Renal cortex interstitium (tissue), 11 donors: ENCODE measurements around the gene CASK. TPM values are rescaled to one million over a fixed set of nuclear protein-coding genes. Genes with fewer than 3 reads are reported as not detected.
"Not testable (repeated sequence)": the region's sequence is repeated elsewhere in the genome, so short reads cannot be mapped to it uniquely, and the experiment has no call there.

Source experiments
- DNase-seq, 11 donors: peaks; one replicate each; pipeline ENCODE4 v3.0.0-alpha.2; 2013; ENCODE audit warnings: low read depth in 9 of 11, low spot score in 4 of 11; ENCODE audit errors: extremely low read depth in 1 of 11
- polyA plus RNA-seq, 3 donors: library from polyadenylated mRNA; unstranded; fragments of 120-200 nt; gene quantifications; one replicate each; pipeline ENCODE4 v1.2.1, GENCODE V29; 2013; ENCODE audit not compliant: insufficient read length in 3 of 3

CASK gene
- polyA plus RNA-seq, 3 donors = 44.7 to 52.3 (median 47.4) TPM

DNA sequence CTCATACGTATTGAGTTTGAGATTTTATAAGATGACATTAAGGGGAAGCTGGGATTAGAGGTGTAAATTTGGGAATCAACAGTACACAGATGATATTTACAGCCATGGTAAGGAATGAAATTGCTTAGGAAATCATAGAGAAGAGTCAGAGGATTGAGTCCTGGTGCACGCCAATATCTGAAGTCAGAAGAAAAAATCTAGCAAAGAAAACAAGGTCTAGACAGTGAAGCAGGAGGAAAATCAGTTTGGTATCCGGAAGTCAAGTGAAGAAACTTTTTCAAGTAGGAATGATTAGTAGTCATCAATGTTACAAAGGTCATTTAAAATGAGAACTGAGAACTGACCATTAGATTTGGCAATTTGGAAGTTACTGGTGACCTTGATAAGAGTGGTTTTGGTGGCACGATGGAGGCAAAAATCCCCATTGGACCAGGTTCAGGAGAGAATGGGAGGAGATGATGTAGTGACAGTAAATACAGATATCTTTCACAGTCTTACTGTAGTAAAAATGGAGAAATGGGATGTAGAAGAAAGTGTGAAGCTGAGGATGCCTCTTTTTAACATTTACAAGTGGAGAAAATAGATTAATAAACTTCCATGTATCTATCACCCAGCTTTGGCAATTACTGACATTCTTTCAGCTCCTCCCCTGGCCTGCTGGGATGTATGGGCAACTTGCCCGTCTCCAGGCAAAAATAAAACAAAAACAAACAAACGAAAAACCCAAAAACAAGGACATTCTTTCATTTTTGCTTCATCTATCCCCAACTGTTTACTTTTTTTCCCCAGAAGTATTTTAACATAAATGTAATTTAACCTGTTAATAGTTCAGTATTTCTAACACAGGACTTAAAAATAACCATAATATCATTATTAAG, 245.9 kb downstream of the CASK start:
- DNase-seq = no peak

DNA sequence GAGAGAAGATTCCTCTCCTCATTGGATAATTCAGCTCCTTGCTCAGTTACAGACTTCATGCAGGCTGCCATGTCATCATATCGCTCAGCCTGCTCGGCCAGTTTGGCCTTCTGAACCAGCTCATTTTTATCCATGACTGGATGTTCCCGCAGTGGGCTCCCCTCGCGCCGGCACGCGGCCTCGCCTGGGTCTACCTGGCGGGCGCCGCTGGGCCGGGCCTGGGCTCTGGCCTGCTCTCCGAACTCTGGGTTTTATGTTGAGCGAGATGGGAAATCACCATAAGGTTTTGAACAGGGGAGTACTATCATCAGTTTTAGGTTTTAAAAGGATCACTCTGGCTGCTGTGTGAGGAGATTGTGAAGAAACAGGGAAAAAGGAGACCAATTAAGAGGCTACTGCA, 247.0 kb downstream of the CASK start:
- not testable (repeated sequence) for DNase-seq

DNA sequence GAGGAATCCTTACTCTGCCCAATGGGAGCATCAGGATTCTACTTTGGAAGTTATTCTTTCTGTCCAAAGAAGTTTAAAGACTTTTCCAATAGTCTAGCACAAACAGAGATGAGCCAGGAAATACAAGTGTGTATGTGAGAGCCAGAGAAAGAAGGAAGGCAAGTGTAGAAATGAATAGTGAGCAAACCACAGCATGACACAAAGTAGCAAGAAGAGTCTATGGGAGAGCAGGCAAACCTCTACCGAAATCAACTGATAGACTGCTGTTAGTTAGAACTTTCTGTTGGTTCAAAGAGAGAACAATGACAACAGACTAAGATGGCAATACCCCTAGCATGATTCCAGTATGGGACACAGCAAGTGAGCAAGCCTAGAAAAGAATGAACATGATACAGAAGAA, 250.7 kb downstream of the CASK start:
- no peak for DNase-seq

DNA sequence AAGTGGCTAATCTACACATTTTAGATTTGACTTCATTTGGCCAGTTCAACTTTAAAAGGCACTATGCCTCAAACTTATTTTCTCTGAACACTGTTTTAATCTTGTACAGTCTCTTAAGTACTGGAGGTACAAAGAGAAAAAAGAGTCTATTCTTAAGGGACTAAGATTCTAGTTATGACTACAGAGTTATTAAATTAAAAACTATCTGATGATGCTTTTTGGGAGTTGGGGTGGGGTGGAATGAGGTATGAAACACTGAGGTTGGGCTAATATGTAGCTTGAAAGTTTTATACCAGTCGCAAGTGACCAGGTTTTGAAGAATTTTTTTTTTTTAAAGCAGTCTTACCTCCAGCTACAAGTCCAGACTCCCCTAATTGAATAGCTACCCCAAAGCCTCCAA, 252.3 kb downstream of the CASK start:
- no peak for DNase-seq

DNA sequence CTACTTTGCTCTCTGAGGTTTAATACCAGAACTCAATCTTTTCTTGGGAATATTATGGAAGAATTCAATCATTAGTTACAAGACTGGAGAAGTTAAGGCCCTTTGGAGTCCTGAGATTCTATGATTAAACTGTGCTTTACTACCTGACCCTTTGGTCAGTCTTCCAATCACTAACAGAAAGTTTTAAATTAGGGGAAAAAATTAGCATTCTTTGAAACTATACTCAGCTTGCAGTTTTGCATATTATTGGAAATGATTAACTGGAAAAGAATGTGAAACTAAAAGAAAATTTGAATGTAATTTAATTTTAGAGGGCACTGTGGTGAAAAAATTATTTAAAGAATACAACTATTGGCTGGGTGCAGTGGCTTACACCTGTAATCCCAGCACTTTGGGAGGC, 253.2 kb downstream of the CASK start:
- no peak for DNase-seq

DNA sequence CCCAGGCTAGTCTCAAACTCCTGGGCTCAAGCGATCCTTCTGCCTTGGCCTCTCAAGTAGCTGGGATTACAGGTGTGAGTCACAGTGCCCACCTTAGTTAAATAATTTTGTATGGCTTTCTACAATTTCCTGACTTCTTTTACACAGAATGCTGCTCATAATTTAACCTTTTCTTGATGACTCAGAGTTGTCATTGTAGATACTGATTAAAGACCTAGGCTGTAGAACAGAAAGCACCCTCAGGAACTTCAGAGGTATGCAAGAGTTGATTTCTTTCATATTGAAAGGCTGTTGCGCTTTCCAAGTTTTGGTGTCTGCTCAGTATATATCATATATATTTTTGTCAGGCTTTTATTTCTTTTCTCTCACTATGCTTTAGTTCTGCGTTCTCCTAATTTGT, 255.7 kb downstream of the CASK start:
- no peak for DNase-seq

DNA sequence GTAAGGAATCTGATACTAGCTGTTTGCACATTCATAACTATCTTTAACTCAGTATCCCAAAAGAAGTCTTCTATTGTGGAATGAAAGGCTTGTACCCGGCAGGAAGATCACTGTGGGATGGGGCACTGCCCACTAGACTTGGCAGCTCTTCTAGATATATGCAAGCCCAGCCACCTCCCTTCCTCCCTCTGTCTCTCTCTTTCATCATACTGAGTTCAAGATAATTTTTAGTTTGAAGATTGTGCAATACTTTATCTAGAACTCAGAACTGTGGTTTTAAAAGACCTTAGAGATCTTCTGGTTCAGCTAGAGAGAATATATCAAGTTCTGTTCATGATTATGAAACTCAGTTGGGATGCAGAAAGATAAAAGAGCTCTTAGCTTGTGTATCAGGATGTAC, 257.1 kb downstream of the CASK start:
- no peak for DNase-seq

DNA sequence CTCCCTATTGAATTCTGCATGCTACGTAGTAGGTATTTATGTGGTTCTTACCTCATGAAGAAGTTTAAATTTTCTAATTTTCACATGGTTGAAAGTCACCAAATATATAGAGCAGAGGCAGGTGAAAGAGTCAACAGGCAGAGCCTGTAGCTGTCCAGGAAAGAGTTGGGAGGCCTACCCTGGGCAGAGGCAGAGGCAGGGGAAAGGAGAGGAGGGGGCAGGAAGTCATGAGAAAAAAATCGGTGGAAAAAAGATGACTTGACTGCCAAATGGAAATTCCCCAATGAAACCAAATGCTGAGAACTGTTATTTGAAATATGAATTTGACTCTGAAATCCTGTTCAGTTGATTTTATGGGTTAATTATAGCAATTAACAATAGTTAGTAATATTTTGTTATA, 257.7 kb downstream of the CASK start:
- DNase-seq = no peak

DNA sequence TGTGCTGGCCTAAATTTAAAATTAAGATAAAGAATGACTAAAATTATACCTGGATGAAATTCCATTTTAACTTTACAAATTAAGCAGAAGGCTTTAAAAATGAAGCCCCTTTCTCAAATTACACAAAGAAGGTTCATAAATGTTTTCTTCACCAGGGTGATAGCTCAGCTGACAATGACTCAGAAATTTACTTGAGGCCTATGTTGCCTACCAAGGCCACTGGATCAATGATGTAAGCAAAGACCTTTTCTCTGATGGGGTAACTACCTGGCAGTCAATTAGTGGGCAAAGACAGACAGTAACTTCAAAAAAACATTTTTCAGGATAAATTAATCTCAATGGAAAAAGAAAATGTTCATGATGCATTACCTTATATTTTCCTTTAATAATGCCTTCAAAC, 258.4 kb downstream of the CASK start:
- no peak for DNase-seq

DNA sequence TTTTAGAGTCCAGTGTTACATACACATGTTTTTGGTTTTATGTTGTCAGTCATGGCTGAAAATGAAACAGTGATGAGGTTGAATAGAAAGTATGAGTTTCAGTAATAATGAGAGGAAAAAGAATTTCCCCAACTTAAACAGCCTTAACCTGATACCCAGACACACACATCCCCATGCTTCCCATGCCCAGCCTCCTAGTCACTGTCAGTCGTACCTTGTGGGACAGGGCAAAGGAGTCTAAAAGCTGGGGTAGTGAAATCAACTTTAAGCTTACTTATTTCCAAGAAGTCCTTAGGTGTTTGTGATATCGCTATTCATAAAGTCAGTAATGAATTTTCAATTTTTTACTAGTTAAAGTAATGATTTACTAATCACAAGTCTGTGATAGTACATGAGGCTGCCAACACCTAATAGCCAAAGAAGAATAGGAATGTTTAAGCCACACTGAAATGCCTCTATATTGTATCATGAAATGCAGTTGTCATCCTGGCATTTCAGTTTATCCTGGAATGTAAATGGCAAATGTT, 258.9 kb downstream of the CASK start:
- DNase-seq = no peak

DNA sequence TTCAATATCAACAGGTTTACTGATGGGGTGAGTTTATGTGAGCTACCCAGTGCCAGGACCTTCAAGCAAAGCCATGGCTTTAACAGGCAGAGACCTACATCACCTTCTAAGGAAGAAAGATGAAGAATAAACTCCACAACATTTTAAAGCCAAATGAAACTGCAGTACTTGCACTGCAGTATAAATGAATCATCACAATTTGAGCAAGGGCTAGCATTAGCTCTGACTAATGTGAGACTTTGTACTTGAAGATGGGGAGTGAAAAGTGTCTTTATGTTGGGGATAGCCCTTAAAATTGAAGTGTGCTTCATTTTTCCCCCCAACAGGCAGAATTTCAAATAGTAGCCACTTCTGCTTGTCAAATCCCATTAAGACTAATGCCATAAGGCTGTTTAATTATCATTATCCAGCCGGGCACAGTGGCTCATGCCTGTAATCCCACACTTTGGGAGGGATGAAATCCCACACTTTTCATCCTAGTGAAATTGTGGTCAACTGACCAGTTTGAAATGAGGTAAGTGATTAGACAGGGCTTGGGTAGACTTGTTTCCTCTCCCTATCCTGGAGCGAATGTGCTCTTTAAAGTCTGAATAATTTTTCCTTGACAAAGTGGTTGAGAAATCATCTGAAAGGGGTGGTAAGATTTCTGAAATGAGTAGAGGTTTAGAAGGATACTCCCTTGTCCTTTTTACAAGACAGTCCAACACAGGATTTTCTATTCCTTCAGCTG, 261.8 kb downstream of the CASK start:
- DNase-seq = no peak

DNA sequence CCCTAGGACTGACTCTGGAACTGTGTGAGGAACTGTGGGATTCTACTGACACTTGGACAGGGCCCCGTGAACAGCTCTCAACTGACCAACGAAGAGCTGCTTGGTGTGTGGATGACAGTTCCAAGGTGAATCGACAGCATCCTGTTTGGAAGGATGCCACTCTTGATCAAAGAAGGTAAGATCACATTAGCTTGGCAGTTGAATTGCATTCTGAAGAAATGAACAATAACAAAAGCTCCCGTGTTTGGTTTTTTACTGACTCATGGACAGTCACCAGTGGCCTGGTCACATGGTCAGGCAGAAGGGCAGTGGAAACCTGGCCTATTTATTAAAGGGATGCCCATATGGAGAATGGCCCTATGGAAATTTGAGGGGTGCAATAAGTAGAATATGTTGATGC, 267.7 kb downstream of the CASK start:
- no peak for DNase-seq

DNA sequence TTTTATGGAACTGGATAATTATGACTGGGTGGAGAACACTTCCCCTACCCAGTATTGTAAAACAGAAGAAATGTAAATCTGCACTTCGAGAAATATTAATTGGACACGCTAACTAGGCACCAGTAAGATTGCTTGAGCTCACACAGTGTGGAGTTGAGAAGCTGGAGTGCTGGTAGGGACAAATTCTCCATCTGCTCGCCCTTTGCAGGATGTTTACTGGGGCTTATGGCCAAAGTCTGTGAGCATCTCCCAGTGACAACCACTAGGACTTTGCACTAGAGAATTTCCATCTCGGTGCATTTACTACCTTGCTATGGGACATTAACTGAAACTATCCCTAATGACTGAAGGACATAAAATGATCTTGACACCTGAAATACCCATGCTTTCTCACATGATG, 268.3 kb downstream of the CASK start:
- no peak for DNase-seq

DNA sequence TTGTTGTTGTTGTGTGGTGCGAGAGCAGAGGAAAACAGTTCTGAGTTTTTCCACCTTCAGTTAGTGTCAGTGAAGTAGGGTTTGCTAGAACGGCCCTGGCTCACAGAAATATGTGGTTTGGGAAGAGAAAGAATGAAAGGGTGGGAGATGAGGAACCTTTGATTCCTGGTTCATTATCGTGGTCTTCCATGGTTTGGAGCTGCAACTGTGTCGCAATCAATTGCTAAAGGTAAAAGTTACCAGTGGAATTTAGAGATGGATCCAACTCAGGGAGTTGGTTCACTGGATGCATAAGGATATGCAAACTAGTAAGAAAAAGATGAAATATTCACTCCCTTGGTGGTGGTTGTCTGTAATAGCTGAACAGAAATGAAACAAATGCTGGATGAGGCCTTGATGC, 270.2 kb downstream of the CASK start:
- no peak for DNase-seq

DNA sequence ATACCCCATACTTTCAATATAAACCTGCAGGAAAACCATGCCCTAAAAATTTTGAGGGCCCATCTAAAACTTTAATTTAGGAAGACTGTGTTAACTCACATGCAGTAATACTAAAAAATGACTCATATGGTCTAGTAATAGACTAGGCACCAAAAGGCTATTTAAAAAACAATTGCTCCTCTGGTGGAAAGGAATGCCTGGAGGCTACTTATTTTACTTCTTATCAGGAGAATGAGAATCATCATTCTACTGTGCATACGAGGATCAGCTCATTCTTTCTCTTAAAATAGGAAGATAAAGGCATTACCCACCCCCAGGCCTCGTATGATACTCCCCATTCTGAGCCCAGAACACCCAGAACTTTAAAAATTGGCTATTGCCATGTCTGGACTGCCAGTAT, 277.2 kb downstream of the CASK start:
- DNase-seq = not testable (repeated sequence)

DNA sequence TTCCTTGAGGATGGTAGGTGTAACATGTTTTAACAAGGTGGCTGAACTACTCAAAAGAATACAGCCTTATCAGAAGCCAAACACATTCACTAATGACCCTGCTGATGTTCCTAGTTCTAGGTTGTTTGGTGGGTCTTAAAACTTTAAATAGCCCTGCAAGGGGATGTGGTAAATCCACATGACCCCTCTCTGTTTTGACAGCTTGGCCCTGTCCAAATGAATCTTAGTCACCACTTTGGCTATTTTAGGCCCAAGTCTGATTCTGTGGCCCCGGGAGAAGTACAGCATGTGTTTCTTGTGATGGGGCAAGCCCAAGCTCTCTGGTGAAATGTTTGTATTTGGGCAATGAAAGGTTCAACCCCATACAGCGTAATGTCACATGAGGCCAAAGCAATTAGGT, 289.1 kb downstream of the CASK start:
- no peak for DNase-seq

DNA sequence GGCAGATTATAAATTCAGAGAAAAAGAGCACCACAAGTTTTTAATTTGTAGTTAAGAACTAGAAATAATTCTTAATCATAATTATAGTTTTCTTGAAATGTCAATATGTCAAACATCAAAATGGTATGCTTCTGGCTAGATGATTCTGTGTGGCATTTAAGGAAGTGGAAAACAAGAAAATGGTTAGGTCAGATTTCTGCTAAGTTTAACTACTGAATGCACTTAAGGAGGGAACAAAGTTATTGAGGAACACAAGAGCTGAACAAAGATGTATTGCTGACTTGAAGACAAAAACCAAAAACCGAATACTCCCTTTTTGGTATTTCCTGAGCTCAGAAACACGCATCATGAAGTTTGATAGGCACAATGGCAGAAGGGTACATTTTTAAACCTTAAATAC, 293.3 kb downstream of the CASK start:
- DNase-seq = no peak

DNA sequence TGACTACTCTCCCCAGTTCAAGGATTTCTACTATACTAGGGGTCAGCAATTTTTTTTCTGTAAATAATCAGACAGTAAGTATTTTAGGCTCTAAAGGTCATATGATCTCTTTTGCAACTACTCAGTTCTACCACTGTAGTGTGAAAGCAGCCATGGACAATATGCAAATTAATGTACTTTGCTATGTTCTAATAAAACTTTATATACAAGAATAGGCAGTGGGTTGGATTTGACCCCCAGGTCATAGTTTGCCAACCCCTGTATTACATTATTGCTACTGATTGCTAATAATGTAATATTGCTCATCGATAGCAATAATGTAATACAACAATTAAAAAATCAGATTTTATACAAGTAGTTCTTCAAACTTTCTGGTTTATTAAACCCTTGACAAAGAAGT, 293.8 kb downstream of the CASK start:
- no peak for DNase-seq

DNA sequence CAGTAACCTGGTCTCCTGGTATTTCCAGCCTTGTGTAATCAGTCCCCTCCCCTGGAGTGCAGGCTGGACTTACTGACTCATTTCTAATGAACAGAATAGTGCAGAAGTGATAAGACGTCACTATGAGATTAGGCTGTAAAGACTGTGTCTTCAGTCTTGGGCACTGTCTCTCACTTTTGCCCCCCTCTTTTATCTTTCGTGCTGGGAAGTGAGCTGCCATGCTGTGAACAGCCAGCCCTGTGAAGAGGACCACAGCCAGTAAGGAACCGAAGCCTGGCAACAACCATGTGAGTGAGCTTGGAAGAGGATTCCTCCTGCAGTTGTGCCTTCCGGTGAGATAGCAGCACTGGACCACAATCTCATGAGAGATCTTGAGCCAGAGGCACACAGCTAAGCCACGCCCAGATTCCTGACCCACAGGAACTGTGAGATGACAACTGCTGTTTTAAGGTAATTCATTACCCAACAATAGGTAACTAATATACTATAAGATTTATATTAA, 302.1 kb downstream of the CASK start:
- peak in 1 of 11 donors; percentile 4 for DNase-seq

DNA sequence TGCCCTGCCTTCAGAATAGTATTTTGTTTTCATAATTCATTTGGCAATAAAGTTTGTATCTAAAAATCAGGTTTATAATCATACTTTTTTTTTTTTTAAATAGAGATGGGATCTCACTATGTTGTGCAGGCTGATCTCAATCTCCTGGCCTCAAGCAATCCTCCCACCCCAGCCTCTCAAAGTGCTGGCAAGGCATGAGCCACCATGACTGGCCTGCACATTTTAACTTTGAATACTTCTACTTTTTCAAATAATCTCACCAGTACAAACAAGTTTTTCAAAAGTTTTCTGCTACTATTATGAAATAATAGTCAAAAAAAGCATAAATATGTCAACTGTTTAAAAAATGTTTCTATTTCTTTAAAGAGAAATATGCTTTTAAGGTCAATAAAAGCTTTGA, 304.1 kb downstream of the CASK start:
- DNase-seq = no peak
